ENCODE results near the gene CLCN7. TPM values are rescaled to one million over a fixed set of nuclear protein-coding genes. Genes with fewer than 3 reads are reported as not detected.

The CLCN7 gene
- total and polyA plus RNA-seq, 11 donors, result 30.3 to 70.8 (median 33.6) TPM

DNA sequence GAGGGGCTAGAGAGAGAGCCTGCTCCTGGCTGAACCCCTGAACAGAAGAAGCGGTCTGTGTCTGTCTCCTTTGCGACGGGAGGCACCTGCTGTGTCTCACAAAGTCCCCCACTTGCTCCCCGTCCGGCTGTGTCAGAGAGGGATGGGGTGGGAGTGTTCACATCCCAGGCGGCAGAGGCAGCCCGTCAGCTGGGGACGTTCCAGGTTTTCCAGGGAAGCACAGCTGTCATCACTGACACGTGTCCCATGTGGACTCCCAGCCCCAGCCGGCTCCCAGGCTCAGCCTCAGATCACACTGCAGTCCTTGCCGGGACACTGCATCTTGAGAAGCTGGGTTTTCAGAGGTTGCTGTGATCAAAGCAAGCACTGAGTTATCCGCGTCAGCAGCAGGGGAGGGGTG lies 19.9 kb upstream of the CLCN7 start:
- Histone ChIP-seq H3K9me3 (no peaks in the 10 kb centered on the region), H3K27me3 (no peaks in the 10 kb centered on the region), H3K4me3 (peak overlapping the region in 10 of 12 donors; percentile 59 to 92 (median 80)), H3K36me3 (peaks cover 0 to 53% (median 46%) of the 10 kb centered on the region in 9 donors), H3K4me1 (peaks cover 0 to 31% (median 24%) of the 10 kb centered on the region in 12 donors), H3K27ac (peak overlapping the region in 8 of 12 donors; percentile 8 to 94 (median 90))
- ATAC-seq (peak; percentile 52 to 73 (median 61)), DNase-seq (peak; percentile 57 to 83 (median 77))
- 33 to 47% (median 37%) methylated on average over 8 to 13 of the region's 13 CpGs for WGBS, 4 donors
- no peak for TF ChIP-seq POLR2A (IDR thresholded peaks at IDR 0.05)
- no peak for TF ChIP-seq CTCF (IDR thresholded peaks at IDR 0.05)
- intact Hi-C loops (cut with DNase I), result loop anchor here in 9 of 10 donors (2.0 to 10.0 kb wide), 12 partner anchors 33 to 212 kb away; partner anchors contain the start of genes CRAMP1 (in 6 of the 9), IFT140 (in 6 of the 9), TMEM204 (in 2 of the 9) and JPT2 (in 1 of the 9)

- H3K4me3 ChIP-seq, result peak overlapping the region; percentile 59 to 92 (median 76)
- intact Hi-C loops (cut with DNase I), result loop anchor here in 9 of 10 donors (2.0 to 10.0 kb wide), 12 partner anchors 33 to 213 kb away; partner anchors contain the start of genes CRAMP1 (in 6 of the 9), IFT140 (in 6 of the 9), TMEM204 (in 2 of the 9) and JPT2 (in 1 of the 9)
- peaks cover 0 to 31% (median 24%) of the 10 kb centered on the region in 12 donors for H3K4me1 ChIP-seq
- no peaks in the 10 kb centered on the region for H3K9me3 ChIP-seq
- TF ChIP-seq CTCF (IDR thresholded peaks at IDR 0.05), result peak; percentile 39 to 85 (median 64)
- no peak for TF ChIP-seq POLR2A (IDR thresholded peaks at IDR 0.05)
- ATAC-seq (peak; percentile 70 to 86 (median 74)), DNase-seq (peak; percentile 67 to 84 (median 80))
- peak overlapping the region in 10 of 12 donors; percentile 8 to 94 (median 88) for H3K27ac ChIP-seq
- H3K27me3 ChIP-seq, result no peaks in the 10 kb centered on the region
- 5 to 25% (median 17%) methylated on average over 15 to 25 of the region's 25 CpGs for WGBS, 4 donors
- peaks cover 0 to 48% (median 41%) of the 10 kb centered on the region in 9 donors for H3K36me3 ChIP-seq
Measured at GRCh38 chr16:1494129-1494640, 19.4 kb upstream of the CLCN7 start.

GRCh38 chr16:1493746-1494094 lies 18.9 kb upstream of the CLCN7 start:
- WGBS, 4 donors, result 0 to 1% (median 1%) methylated on average over 15 to 30 of the region's 30 CpGs
- Histone ChIP-seq H3K4me1 (peaks cover 0 to 31% (median 24%) of the 10 kb centered on the region in 12 donors), H3K27me3 (no peaks in the 10 kb centered on the region), H3K9me3 (no peaks in the 10 kb centered on the region), H3K36me3 (peaks cover 0 to 43% (median 36%) of the 10 kb centered on the region in 9 donors), H3K4me3 (peak overlapping the region; percentile 59 to 92 (median 76)), H3K27ac (peak overlapping the region; percentile 37 to 98 (median 88))
- ATAC-seq, result peak in 1 of 4 donors; percentile 11
- intact Hi-C loops (cut with DNase I), result loop anchor here in 9 of 10 donors (1.0 to 10.0 kb wide), 15 partner anchors 19 to 213 kb away; partner anchors contain the start of genes CRAMP1 (in 7 of the 9), IFT140 (in 7 of the 9), TMEM204 (in 2 of the 9) and CLCN7 (in 1 of the 9)
- TF ChIP-seq POLR2A (IDR thresholded peaks at IDR 0.05) (no peak), CTCF (IDR thresholded peaks at IDR 0.05) (no peak)
- peak in 1 of 5 donors; percentile 60 for DNase-seq

Measured in heart left ventricle (tissue), 16 donors.